Myocyte (in vitro differentiated cells): ENCODE data around the gene NUP98. TPM values are rescaled to one million over a fixed set of nuclear protein-coding genes. Genes with fewer than 3 reads are reported as not detected.
"Not testable (repeated sequence)": the region's sequence is repeated elsewhere in the genome, so short reads cannot be mapped to it uniquely, and the experiment has no call there.

ENCODE experiments used
- DNase-seq: peaks from one replicate; pipeline ENCODE4 v3.0.0-alpha.2; 2012; ENCODE audit warnings: low read depth
- total RNA-seq: library from RNA; depleted of rRNA; stranded (reverse); fragments of >200 nt; gene quantifications from 2 replicates; pipeline ENCODE4 v1.2.3, GENCODE V29; 2014

NUP98 gene
- total RNA-seq, 1 donor from 2014 or later = 68.1 TPM

- DNase-seq = peak; percentile 16
Measured at GRCh38 chr11:3802011-3802790, 4.8 kb upstream of the NUP98 start.

- no peak for DNase-seq
Measured at GRCh38 chr11:3799873-3800272, 2.5 kb upstream of the NUP98 start.

GRCh38 chr11:3799143-3799542, 1.8 kb upstream of the NUP98 start:
- no peak for DNase-seq

GRCh38 chr11:3796801-3797328, 489 bp downstream of the NUP98 start:
- DNase-seq = no peak

- DNase-seq = peak; percentile 8
Measured at GRCh38 chr11:3796346-3796745, 1.0 kb downstream of the NUP98 start.

GRCh38 chr11:3796002-3796311, 1.4 kb downstream of the NUP98 start:
- DNase-seq = no peak

GRCh38 chr11:3795131-3796001, 2.0 kb downstream of the NUP98 start:
- DNase-seq = no peak

- DNase-seq = not testable (repeated sequence)
Measured at GRCh38 chr11:3794387-3794786, 3.0 kb downstream of the NUP98 start.

- DNase-seq = no peak
Measured at GRCh38 chr11:3786781-3787428, 10.4 kb downstream of the NUP98 start.

GRCh38 chr11:3783611-3784010, 13.7 kb downstream of the NUP98 start:
- no peak for DNase-seq

- no peak for DNase-seq
Measured at GRCh38 chr11:3782963-3783362, 14.4 kb downstream of the NUP98 start.

GRCh38 chr11:3781423-3781822, 15.9 kb downstream of the NUP98 start:
- no peak for DNase-seq

- peak; percentile 38 for DNase-seq
Measured at GRCh38 chr11:3775736-3776406, 21.5 kb downstream of the NUP98 start.

- no peak for DNase-seq
Measured at GRCh38 chr11:3773180-3773579, 24.2 kb downstream of the NUP98 start.

- no peak for DNase-seq
Measured at GRCh38 chr11:3767536-3767935, 29.8 kb downstream of the NUP98 start.

GRCh38 chr11:3766836-3767235, 30.5 kb downstream of the NUP98 start:
- not testable (repeated sequence) for DNase-seq

- DNase-seq = no peak
Measured at GRCh38 chr11:3764266-3764665, 33.1 kb downstream of the NUP98 start.

GRCh38 chr11:3755151-3755550, 42.2 kb downstream of the NUP98 start:
- no peak for DNase-seq

GRCh38 chr11:3753110-3753509, 44.2 kb downstream of the NUP98 start:
- no peak for DNase-seq

- peak; percentile 13 for DNase-seq
Measured at GRCh38 chr11:3747704-3748103, 49.6 kb downstream of the NUP98 start.

- no peak for DNase-seq
Measured at GRCh38 chr11:3745161-3745560, 52.2 kb downstream of the NUP98 start.
